GM19351 (cell line): ENCODE measurements around the gene ZBTB46.
A peak's percentile ranks its signal among the peaks of the same experiment; 100 is the strongest.
"Not testable (repeated sequence)": the region's sequence is repeated elsewhere in the genome, so short reads cannot be mapped to it uniquely, and the experiment has no call there.

ENCODE experiments used
- ATAC-seq: cut with Tn5 transposase; IDR thresholded peaks from one replicate; pipeline ENCODE4 v1.9.1; 2021; ENCODE audit warnings: mild to moderate bottlenecking, moderate library complexity; ENCODE audit not compliant: unreplicated experiment

Gene ZBTB46

DNA sequence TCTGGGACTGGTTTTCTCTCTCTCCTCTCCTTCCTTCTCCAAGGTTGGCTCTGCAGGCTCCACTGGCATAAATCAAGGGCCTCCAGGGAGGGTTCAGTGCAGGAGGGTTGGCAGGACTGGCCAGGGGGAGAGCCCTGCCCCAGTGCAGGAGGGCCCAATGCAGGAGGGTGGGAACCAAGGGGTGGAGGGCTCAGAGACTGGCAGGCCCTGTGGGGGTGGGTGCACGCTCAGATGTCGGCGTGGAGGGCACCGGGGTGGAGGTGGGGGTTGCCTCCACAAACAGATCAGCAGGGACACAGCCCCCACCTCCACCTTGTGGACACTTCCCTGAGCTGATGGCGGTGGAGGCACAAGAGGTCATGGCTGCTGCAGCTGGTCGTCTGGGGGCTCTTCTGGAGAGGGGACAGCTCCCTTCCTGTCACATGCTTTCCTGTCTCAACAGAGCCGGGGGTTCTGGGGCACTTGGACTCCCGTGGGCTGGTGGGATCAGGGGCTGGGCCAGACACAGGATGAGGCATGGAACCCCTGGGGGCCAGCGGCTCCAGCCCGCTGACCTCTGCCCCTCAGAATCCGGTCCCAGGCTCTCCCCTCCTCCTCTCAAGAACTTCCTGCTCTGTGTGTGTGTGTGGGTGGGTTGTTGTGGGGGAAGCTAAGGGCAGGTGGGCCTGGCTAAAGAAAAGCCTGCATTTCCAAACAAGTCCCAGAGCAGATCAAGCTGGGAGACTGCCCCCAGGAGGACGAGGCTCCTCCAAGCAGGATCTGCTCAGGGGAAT, 27.5 kb upstream of the ZBTB46 start:
- no peak for ATAC-seq

DNA sequence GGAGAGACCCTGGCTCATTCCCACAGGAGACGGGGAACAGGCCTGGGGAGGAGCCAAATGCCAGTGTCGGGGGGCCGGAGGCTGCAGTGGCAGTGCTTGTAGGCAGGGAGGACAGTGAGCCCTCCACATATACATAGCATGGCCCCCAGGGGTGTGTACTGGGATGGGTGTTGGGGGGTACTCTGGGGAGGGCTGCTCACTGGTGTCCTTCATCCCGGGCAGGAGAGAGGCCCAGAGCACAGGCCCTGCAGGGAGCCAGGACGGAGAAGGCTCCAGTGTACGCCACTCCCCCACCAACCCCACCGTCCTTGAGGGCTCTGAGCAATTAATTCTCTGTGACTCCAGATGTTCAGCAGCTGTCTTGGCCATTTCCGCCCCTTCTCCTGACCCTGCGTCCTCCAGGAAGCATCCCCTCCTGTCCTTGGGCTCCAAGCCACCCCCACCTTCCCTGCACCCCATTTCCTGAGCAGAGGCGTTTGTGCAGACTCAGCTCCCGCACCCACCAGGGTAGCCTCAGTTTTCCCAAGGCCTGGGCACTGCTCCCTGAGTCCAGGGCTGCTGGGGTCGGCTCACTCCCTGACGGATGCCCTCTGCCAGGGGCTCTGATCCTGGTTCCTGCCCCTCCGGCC, 26.8 kb upstream of the ZBTB46 start:
- ATAC-seq: no peak

DNA sequence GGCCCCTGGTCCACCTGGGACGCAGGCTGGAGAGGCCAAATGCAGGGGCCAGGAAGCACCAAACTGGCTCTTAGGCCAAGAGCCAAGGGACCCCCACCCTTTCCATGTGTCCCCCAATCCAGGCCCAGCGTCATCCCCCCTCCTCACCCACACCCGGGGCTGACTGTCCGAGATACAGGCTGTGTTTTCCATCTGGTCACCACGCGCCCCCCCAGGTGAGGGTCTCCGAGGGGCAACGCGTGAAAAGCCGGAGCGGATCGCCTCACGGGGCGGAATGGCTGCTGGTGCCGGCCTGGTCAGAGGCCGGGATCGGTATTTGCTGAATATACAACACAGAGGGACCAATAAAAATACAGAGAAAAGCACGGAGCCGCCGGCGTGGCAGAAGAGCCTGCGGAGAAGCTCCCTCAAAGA, 25.0 kb upstream of the ZBTB46 start:
- no peak for ATAC-seq

DNA sequence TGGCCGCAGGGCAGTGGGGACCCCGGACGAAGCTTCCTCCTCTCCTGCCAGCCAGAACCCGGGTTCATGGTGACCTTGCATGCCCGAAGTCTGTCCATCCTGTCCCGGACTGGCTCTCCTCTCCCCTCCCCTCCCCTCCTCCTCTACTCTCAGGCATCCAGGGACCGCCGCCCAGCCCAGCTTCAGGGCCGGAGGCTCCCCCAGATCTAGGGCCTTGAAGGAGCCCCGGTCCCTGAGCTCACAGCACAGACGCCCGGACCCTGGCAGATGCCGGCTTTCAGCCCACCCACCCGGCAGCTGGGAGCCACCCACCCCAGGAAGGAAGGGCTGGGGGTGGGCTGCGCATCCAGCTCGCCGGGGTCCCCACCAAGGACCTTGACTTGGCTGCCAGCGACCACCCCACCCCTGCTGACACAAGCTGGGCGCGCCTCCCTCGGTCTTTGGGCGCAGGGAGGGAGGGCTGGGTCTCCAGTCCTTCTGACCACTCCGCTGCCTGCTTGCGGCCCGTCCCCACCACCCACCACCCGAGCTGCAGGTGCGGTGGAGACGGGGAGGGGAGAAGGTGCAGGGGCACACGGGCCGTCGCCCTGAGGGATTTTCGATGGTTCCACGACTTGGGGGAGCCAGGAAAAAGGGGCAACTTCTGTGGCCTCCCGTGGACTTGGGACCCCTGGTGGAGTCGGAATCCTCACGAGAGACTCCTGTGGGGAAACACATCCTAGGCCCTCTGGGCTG, 24.5 kb upstream of the ZBTB46 start:
- no peak for ATAC-seq

DNA sequence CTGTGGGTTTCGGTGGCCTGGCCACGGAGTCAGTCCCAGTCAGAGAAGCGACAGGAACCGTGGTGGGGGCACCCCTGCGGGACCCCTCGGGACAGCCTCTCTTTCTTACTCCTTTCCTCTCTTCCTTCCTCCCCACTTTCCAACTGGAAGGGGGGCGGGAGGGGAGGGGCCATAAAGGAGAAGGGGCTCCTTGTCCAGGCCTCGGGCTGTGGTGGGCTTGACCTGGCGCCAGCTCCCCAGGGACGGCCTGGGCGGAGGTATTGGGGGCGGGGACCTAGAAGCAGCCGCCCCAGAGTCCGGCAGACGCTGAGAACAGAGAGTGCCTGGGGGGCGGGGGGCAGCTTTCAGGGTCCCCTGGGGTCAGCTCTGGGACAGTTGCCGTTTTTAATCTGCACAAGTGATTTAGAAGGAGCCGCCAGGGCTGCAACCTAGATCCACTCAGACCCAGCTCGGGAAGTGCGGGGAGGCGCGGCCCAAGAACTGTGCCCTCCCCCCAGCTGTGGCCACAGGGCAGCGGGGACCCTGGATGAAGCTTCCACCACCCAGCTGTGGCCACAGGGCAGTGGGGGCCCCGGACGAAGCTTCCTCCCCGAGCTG, 23.8 kb upstream of the ZBTB46 start:
- no peak for ATAC-seq

DNA sequence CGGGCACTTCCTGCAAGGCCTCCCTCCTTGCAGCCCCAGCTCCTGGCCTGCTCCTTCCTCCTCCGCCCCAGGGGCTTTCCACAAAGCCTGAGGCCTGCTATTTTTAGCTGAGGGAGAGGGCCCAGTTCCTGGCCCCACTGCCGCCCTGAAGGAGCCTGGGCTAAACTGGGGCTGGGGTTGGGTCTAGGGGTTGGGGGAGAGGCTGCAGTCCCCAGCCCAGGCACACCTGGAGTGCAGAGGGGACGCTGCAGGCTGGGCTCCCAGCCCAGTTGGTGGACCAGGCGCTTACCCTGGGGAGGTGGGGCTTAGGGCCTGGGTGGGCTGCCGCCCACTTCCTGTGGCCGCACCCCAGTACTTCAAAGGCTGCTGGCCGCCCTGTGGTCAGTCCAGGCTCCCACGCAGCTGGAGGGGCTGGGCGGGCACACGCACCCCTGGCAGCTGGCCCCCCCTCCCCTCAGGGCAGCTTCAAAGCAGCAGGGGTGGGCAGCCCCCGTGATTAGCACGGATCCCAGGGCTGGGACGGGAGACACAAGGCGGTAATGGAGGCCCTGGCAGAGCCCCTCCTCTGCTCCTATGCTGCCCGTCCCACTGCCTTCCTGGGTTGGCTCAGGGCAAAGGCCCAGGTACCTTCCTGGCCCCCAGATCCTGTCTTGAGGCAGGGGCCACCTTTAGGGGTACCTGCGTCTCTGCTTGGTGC, 23.2 kb upstream of the ZBTB46 start:
- ATAC-seq: no peak

DNA sequence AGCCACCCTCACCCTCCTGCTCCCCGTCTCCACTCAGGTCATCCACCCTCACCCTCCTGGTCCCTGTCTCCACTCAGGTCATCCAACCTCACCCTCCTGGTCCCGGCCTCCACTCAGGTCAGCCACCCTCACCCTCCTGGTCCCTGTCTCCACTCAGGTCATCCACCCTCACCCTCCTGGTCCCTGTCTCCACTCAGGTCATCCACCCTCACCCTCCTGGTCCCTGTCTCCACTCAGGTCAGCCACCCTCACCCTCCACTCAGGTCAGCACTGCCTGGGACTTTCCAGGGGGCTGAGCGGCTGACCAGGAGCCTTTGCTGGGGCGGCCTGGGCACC, 22.6 kb upstream of the ZBTB46 start:
- not testable (repeated sequence) for ATAC-seq

DNA sequence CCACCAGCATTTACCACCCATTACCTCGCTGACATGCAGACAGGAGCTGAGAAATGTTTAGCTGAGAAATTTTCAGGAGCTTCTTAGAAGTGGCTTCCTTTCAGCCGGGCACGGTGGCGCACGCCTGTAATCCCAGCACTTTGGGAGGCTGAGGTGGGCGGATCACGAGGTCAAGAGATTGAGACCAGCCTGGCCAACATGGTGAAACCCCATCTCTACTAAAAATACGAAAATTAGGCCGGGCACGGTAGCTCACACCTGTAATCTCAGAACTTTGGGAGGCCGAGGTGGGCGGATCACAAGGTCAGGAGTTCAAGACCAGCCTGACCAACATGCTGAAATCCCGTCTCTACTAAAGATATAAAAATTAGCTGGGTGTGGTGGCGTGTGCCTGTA, 20.5 kb upstream of the ZBTB46 start:
- ATAC-seq: not testable (repeated sequence)

DNA sequence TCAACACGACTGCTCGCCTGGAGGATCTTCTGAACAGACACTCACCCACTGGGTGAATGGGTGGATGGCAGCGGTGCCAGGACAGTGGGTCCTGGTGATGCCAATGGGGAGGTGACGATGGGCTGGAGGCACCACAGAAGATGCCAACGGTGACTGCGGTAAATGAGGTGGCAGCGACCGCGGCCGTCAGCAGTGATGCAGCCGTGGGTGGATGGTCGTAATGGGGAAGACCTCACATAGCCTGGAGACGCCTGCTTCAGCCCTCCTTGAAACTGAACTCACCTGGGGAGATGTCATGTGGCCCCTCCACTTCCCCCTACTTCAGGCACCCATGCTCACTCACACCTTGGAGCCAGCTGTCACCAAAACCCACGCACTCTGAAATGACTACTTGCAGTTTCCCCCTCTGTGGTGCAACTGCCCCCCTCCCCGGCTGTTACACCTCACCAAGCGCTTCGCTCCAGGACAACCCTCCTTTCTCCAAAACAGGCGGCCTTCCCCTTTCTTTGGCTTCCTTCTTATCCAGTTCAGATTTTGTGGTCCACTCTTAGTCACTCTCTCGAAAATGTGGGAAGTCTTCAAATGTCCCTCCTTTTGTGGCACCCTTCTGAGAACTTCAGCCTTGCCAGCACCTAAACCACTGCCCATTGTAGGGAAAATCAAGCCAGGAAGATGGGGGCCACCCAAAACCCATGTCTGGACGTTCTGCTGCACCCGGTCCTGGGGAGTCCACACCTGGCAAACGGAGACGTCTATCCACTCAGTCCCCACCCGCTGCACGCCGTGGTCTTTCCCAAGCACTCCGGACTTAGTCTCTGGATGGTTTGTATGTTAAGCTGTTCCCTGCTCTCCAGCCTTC, 19.9 kb upstream of the ZBTB46 start:
- ATAC-seq: peak; percentile 78

DNA sequence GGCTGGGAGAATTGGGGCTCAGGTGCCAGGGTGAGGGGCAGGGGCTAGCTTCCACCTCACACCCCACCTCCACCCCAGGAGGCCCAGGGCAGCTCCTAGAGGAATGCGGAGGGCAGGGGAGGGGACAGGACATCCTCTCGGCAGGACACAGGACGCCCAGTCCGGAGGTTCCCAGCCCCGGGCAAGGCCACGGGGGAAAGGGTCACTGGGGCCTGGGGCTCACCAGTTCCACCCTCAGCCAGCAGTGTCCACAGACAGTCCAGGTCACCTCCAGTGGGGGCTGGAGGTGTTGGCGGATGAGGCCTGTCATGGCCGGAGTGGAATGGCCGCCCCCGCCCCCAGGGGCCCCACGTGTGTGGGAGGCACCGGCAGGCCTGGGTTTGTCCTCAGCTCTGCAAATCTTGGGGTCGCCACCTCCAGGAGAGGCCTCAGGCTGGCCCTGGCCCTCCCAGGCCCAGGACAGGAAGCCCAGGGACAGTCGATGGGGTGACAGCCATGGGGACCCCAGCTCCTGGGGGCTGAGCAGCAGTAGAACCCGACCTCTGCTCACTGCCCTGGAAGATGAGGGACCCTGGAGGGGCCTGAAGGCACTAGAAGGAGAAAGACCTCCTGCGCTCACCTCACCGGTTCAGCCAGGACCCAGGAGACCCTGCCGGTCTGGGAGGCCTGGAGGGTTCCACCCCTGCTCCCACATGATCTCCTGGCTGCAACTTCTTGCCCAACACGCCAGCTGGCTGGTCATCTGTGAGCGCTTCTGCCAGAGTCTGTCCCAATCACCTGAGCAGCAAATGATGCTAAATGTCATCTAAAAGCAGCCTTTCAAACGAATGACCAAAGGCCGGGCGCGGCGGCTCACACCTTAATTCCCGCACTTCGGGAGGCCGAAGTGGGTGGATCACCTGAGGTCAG, 17.2 kb upstream of the ZBTB46 start:
- no peak for ATAC-seq

DNA sequence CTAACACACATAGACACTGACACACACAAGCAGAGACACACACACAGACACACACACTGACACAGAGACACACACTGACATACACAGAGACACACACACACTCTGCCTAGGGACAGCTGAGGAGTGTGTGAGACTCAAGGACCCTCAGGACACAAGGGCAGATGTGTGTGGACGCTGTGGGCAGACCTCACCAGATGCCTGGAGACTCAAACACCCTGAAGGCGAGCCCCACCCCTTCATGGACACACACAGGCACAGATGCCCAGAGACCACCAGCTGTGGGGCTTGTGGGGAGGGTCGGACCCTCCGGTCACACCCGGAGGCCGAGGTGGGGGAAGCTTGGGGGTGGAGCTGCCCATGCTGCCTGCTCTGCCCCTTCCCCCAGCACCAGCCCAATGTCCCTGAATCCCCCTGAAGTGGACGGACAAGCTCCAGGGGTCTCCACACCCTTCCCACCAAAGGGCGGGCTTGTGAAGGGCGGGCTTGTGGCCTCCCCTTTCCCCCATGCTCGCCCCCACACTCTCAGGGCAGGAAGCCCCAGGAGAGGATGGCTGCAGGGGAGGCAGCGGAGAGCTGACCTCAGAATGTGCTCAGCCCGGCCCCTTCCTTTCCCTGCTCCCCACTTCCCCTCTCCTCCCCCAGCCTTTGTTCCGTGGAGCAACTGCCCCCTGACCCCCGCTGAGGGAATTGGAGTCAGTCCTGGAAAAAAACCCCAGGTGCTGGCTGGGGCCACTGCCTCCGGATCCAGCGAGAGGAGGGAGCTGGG, 16.4 kb upstream of the ZBTB46 start:
- no peak for ATAC-seq

DNA sequence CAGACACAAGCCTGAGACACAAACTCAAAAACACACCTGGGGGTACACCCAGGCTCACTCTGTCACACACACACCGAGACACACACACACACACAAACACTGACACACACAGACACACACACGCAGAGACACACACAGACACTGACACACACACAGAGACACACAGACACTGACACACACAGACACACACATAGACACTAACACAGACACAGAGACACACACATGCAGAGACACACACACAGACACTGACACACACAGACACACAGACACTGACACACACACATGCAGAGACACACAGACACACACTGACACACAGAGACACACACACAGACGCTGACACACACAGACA, 15.8 kb upstream of the ZBTB46 start:
- no peak for ATAC-seq

DNA sequence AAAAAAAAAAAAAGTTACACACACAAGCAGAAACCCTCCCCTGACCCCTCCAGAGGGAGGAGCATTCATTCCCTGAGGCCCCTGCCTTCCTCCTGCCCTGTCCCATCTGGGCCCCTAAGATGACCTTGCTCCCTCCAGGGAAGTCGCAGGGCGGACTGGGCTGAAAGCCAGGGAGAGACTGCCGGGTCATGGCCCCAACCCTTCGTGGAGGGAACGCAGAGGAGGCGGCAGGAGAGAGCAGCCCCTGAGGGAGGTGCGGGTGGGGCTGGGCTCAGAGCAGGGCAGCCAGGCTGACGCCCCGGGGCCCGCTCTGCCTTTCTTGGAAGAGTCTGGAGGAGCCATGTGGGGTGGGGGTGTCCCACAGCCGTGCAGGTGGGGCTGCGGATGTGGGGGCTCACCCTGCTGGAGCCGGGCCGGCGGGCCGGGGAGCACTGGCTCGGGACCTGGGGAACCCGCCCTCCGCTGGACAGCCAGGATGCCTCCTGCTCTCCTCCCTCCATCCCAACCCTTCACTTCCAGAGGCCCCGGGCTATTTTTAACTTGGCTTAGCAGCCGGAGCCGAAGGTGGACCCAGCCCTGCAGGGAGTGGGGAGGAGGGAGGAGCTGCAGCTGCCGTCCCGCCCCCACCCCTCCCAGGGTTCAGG, 15.2 kb upstream of the ZBTB46 start:
- no peak for ATAC-seq

DNA sequence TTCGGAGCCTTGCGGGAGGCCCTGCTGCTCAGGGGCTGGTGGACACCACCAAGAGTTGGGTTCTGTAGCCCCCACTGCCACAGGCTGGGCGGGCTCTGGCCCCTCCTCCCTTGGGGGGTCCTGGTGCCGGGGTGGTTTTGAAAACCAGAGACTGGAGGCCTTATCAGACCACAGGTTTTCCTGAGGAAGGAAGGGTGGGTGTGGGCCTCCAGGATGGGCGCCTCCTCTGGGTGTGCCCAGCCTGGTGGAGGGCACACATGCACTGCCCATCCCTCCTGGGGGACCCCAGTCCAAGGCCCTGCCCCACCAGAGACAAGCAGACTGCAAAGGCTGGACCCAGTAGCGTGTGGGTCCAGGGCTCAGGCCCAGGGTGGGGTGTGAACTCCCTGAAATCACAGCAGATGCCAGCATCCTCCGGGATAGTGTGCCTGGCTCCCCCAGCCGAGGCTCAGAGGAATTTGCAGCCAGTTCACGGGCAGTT, 13.5 kb upstream of the ZBTB46 start:
- ATAC-seq: no peak

DNA sequence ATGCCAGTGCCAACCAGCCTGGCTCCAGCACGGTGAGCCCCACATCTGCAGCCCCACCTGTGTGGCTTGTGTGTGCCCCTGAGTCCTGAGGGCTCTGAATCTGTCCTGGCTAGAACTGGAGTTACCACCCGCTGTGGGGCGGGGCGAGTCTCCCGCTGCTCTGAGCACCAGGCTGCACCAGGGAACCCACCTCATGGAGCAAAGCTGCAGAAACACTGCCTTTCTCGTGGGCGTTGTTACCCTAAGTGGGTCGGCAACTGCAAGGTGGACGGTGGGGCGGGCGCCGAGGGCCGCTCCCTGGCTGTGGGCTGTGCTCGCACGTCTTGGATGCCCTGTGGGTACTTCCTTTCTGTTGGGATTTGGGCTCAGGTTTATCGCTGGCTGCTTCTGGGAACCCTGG, 12.7 kb upstream of the ZBTB46 start:
- no peak for ATAC-seq

DNA sequence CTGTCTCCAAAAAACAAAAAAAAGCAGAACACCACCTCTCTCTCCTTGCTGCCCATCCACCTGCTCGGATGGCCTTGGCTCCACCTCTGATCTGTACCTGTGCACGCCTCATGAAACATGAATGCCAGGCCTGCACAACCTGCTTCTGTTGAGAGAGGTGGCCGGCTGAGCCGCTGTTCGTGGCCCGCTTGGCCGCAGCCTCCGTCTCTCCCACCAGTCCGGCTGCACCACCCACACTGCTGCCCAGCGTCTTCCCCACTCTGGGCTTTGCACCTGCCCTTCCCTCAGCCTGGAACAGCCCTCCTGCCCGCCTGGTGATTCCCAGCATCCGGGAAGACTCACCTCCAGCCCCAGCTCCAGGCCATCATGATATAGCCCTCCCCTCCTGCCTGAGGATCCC, 12.2 kb upstream of the ZBTB46 start:
- no peak for ATAC-seq

DNA sequence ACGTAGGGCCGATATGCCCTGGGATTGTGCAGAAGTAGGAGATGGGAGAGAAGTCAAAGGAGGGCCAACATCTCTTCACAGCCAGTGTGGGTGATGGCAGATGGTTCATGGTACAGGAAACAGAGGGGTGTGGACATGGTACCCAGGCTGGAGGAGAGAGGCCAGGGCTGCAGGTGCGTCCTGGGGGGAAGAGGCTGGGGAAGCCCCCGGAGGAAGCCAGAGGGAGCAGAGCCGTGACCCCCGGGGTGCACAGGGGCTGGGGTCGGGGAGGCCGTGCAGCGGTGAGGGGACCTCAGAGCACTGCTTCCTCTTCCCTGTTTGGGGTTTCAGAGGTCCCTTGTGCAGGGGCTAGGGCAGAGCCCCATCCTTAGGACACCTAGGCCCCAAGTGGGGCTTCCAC, 11.2 kb upstream of the ZBTB46 start:
- no peak for ATAC-seq

DNA sequence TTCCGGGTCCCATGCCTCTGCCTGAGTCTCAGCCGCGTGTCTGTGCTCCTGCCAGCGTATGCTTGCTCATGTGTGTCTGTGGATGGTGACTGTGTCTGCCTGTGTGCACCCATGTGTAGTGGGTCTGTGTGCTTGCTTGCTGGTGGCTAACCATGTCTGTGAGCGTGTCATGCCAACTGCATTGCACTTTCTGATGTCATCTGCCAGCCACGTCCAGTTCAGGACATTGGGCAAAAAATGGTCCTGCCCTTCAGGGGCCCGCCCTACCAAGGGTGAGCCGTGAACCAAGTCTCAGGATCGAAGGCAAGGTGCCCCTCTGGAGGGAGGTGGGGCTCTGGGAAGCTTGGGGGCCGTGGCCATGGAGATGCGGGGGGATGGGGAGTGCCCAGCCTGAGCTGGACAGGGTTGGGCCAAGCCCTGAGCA, 9.4 kb upstream of the ZBTB46 start:
- ATAC-seq: no peak
